ENCODE results near the gene CD7.

Gene CD7

DNA sequence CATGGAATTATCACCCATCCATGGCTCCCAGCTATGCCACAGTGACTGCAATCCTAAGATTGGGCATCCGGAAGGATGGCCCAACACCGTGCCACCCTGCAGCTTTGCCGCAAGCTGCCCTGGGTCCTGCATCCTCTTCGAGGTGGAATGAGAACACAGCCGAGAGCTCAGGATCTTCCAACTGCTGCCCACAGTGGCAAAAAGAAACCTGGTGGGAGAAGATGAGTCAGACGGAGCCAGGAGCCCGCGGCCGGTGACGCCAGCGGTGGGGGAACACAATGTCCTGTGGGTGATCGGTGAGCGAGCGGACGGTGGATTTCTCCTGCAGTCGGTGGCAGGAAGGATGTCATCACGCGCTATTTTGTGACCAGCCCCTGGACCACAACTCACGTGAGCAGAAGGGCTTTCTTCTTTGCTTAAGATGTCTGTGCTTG is 20.1 kb downstream of the CD7 start:
- Histone ChIP-seq H2BK15ac (ENCODE audit: low read length) (peak overlapping the region; percentile 32), H2BK12ac (ENCODE audit: low read length) (peak overlapping the region; percentile 87), H3K23ac (ENCODE audit: low read depth, low read length, poor library complexity) (no peak overlapping the region), H3K79me1 (ENCODE audit: low read depth, low read length) (no peaks in the 10 kb centered on the region), H2AFZ (ENCODE audit: low read length) (no peak overlapping the region), H3K27ac (replicated peaks; ENCODE audit: low read length) (no peak overlapping the region), H2BK120ac (ENCODE audit: low read depth, low read length) (no peak overlapping the region), H2AK5ac (ENCODE audit: low read depth, low read length) (peak overlapping the region; percentile 22), H3K14ac (ENCODE audit: low read length) (peak overlapping the region; percentile 75), H3K4me2 (ENCODE audit: insufficient read depth, low read length, poor library complexity, severe bottlenecking) (no peak overlapping the region), H4K91ac (ENCODE audit: low read depth, low read length, poor library complexity) (no peak overlapping the region), H3K36me3 (replicated peaks in 1 of 2; ENCODE audit: control insufficient read depth in 2 of 2, insufficient read depth in 2 of 2, low read length in 2 of 2) (no peaks in the 10 kb centered on the region), H3K4ac (ENCODE audit: low read length) (no peak overlapping the region), H3K4me3 (ENCODE audit: low read length in 2 of 2) (no peak overlapping the region), H3K18ac (ENCODE audit: low read length) (peak overlapping the region; percentile 1), H3K9me3 (replicated peaks in 1 of 2; ENCODE audit: control insufficient read depth in 2 of 2, insufficient read depth in 1 of 2, low read depth in 1 of 2, low read length in 2 of 2) (no peaks in the 10 kb centered on the region), H3K4me1 (ENCODE audit: control insufficient read depth in 2 of 2, insufficient read depth in 1 of 2, low read depth in 1 of 2, low read length in 2 of 2) (peaks cover 5 to 6% of the 10 kb centered on the region in 2 donors), H3K9ac (ENCODE audit: low read depth, low read length, poor library complexity) (no peak overlapping the region), H3K27me3 (ENCODE audit: control insufficient read depth in 3 of 3, insufficient read depth in 3 of 3, low read depth in 1 of 3, low read length in 3 of 3) (peaks cover 0 to 4% (median 2%) of the 10 kb centered on the region in 3 experiments), H4K8ac (ENCODE audit: low read depth, low read length) (no peak overlapping the region), H2BK5ac (ENCODE audit: low read length) (no peak overlapping the region)
- WGBS, 2 donors (ENCODE audit: extremely low coverage in 2 of 2, insufficient read length in 2 of 2, insufficient replicate concordance in 1 of 2), result no CpG with 5 or more reads among the region's 19 CpGs
- DNase-seq (ENCODE audit: low spot score), result no peak

- H4K8ac ChIP-seq (ENCODE audit: low read depth, low read length), result no peak overlapping the region
- H3K23ac ChIP-seq (ENCODE audit: low read depth, low read length, poor library complexity), result no peak overlapping the region
- H3K36me3 ChIP-seq (replicated peaks in 1 of 2; ENCODE audit: control insufficient read depth in 2 of 2, insufficient read depth in 2 of 2, low read length in 2 of 2), result no peaks in the 10 kb centered on the region
- H2BK120ac ChIP-seq (ENCODE audit: low read depth, low read length), result no peak overlapping the region
- H3K79me1 ChIP-seq (ENCODE audit: low read depth, low read length), result no peaks in the 10 kb centered on the region
- H4K91ac ChIP-seq (ENCODE audit: low read depth, low read length, poor library complexity), result no peak overlapping the region
- H2BK15ac ChIP-seq (ENCODE audit: low read length), result no peak overlapping the region
- H3K4me3 ChIP-seq (ENCODE audit: low read length in 2 of 2), result no peak overlapping the region
- H3K4ac ChIP-seq (ENCODE audit: low read length), result no peak overlapping the region
- no peak overlapping the region for H3K9ac ChIP-seq (ENCODE audit: low read depth, low read length, poor library complexity)
- no peak overlapping the region for H2AK5ac ChIP-seq (ENCODE audit: low read depth, low read length)
- H3K9me3 ChIP-seq (replicated peaks in 1 of 2; ENCODE audit: control insufficient read depth in 2 of 2, insufficient read depth in 1 of 2, low read depth in 1 of 2, low read length in 2 of 2), result no peaks in the 10 kb centered on the region
- peak overlapping the region; percentile 1 for H3K18ac ChIP-seq (ENCODE audit: low read length)
- DNase-seq (ENCODE audit: low spot score), result no peak
- no peak overlapping the region for H2BK5ac ChIP-seq (ENCODE audit: low read length)
- H2AFZ ChIP-seq (ENCODE audit: low read length), result no peak overlapping the region
- H3K27me3 ChIP-seq (ENCODE audit: control insufficient read depth in 3 of 3, insufficient read depth in 3 of 3, low read depth in 1 of 3, low read length in 3 of 3), result peaks cover 0 to 3% (median 2%) of the 10 kb centered on the region in 3 experiments
- H3K14ac ChIP-seq (ENCODE audit: low read length), result no peak overlapping the region
- no peak overlapping the region for H2BK12ac ChIP-seq (ENCODE audit: low read length)
- no peak overlapping the region for H3K27ac ChIP-seq (replicated peaks; ENCODE audit: low read length)
- no peak overlapping the region for H3K4me2 ChIP-seq (ENCODE audit: insufficient read depth, low read length, poor library complexity, severe bottlenecking)
- no CpG with 5 or more reads among the region's 7 CpGs for WGBS, 2 donors (ENCODE audit: extremely low coverage in 2 of 2, insufficient read length in 2 of 2, insufficient replicate concordance in 1 of 2)
- peaks cover 5 to 10% of the 10 kb centered on the region in 2 donors for H3K4me1 ChIP-seq (ENCODE audit: control insufficient read depth in 2 of 2, insufficient read depth in 1 of 2, low read depth in 1 of 2, low read length in 2 of 2)
Measured at GRCh38 chr17:82296511-82297279, 20.7 kb downstream of the CD7 start.

DNA sequence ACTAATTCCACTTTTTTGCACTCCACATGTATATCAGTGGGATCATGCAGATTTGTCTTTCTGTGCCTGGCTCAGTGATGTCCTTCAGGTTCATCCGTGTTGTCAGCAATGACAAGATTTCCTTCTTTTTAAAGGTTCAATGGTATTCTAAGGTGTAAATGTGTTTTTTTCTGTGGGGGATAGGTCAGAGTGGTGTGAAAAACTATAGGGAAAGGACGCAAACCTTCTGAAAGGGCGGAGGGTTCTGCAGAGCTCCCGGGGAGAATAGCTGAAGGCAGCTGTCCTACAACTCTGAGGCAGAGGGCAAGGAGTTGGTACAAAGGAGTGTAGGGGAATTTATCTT is 22.0 kb downstream of the CD7 start:
- WGBS, 2 donors (ENCODE audit: extremely low coverage in 2 of 2, insufficient read length in 2 of 2, insufficient replicate concordance in 1 of 2), result no CpG with 5 or more reads among the region's 4 CpGs
- H3K23ac ChIP-seq (ENCODE audit: low read depth, low read length, poor library complexity), result no peak overlapping the region
- H2AFZ ChIP-seq (ENCODE audit: low read length), result no peak overlapping the region
- no peak overlapping the region for H3K4me2 ChIP-seq (ENCODE audit: insufficient read depth, low read length, poor library complexity, severe bottlenecking)
- no peak overlapping the region for H3K14ac ChIP-seq (ENCODE audit: low read length)
- H3K4ac ChIP-seq (ENCODE audit: low read length), result no peak overlapping the region
- no peak overlapping the region for H4K91ac ChIP-seq (ENCODE audit: low read depth, low read length, poor library complexity)
- H3K18ac ChIP-seq (ENCODE audit: low read length), result no peak overlapping the region
- H3K9me3 ChIP-seq (replicated peaks in 1 of 2; ENCODE audit: control insufficient read depth in 2 of 2, insufficient read depth in 1 of 2, low read depth in 1 of 2, low read length in 2 of 2), result no peaks in the 10 kb centered on the region
- H2BK15ac ChIP-seq (ENCODE audit: low read length), result no peak overlapping the region
- H3K36me3 ChIP-seq (replicated peaks in 1 of 2; ENCODE audit: control insufficient read depth in 2 of 2, insufficient read depth in 2 of 2, low read length in 2 of 2), result no peaks in the 10 kb centered on the region
- no peak overlapping the region for H2BK5ac ChIP-seq (ENCODE audit: low read length)
- H3K27ac ChIP-seq (replicated peaks; ENCODE audit: low read length), result no peak overlapping the region
- DNase-seq (ENCODE audit: low spot score), result no peak
- H2BK12ac ChIP-seq (ENCODE audit: low read length), result no peak overlapping the region
- no peaks in the 10 kb centered on the region for H3K79me1 ChIP-seq (ENCODE audit: low read depth, low read length)
- H4K8ac ChIP-seq (ENCODE audit: low read depth, low read length), result no peak overlapping the region
- no peak overlapping the region for H2AK5ac ChIP-seq (ENCODE audit: low read depth, low read length)
- H3K4me3 ChIP-seq (ENCODE audit: low read length in 2 of 2), result no peak overlapping the region
- H3K9ac ChIP-seq (ENCODE audit: low read depth, low read length, poor library complexity), result no peak overlapping the region
- H3K27me3 ChIP-seq (ENCODE audit: control insufficient read depth in 3 of 3, insufficient read depth in 3 of 3, low read depth in 1 of 3, low read length in 3 of 3), result peaks cover 0 to 3% (median 2%) of the 10 kb centered on the region in 3 experiments
- peaks cover 5 to 10% of the 10 kb centered on the region in 2 donors for H3K4me1 ChIP-seq (ENCODE audit: control insufficient read depth in 2 of 2, insufficient read depth in 1 of 2, low read depth in 1 of 2, low read length in 2 of 2)
- H2BK120ac ChIP-seq (ENCODE audit: low read depth, low read length), result no peak overlapping the region

DNA sequence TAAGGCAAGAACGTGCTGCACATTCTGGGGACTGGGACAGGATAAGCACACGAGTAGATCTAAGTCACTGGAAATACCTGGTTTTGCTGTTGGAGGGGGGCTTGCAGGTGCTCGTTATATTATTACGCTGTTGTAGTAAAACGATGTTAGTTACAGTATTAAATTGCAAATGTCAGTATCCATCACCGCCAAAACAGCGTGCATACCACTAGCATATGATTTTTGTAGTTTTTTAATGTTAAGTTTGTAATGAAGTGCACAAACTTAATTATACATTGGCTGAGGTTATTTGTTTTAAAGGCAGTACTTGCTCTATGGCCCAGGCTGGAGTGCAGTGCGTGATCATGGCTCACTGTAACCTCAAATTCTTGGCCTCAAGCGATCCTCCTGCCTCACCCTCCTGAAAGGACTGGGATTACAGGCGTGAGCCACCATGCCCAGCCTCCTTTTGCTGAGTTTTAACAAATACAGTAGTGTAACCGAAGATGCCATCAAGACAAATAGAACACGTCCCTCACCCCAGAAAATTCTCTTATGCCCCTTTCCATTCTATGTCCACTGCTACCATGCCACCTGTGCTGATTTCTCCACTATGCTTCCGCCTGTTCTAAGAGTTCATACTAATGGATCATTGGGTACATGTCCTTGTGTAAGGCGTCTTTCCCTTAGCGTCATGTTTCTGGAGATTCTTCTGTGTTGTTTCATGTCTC is 23.2 kb downstream of the CD7 start:
- no peak overlapping the region for H2BK5ac ChIP-seq (ENCODE audit: low read length)
- no peaks in the 10 kb centered on the region for H3K36me3 ChIP-seq (replicated peaks in 1 of 2; ENCODE audit: control insufficient read depth in 2 of 2, insufficient read depth in 2 of 2, low read length in 2 of 2)
- H2BK15ac ChIP-seq (ENCODE audit: low read length), result no peak overlapping the region
- H3K14ac ChIP-seq (ENCODE audit: low read length), result no peak overlapping the region
- no peak overlapping the region for H4K91ac ChIP-seq (ENCODE audit: low read depth, low read length, poor library complexity)
- no peak overlapping the region for H2BK12ac ChIP-seq (ENCODE audit: low read length)
- peaks cover 0 to 3% (median 2%) of the 10 kb centered on the region in 3 experiments for H3K27me3 ChIP-seq (ENCODE audit: control insufficient read depth in 3 of 3, insufficient read depth in 3 of 3, low read depth in 1 of 3, low read length in 3 of 3)
- no peak overlapping the region for H3K9ac ChIP-seq (ENCODE audit: low read depth, low read length, poor library complexity)
- no peaks in the 10 kb centered on the region for H3K9me3 ChIP-seq (replicated peaks in 1 of 2; ENCODE audit: control insufficient read depth in 2 of 2, insufficient read depth in 1 of 2, low read depth in 1 of 2, low read length in 2 of 2)
- peak overlapping the region; percentile 69 for H3K27ac ChIP-seq (replicated peaks; ENCODE audit: low read length)
- no peak overlapping the region for H3K4ac ChIP-seq (ENCODE audit: low read length)
- no peak overlapping the region for H3K4me3 ChIP-seq (ENCODE audit: low read length in 2 of 2)
- H3K18ac ChIP-seq (ENCODE audit: low read length), result no peak overlapping the region
- H3K79me1 ChIP-seq (ENCODE audit: low read depth, low read length), result no peaks in the 10 kb centered on the region
- no peak overlapping the region for H4K8ac ChIP-seq (ENCODE audit: low read depth, low read length)
- H2BK120ac ChIP-seq (ENCODE audit: low read depth, low read length), result no peak overlapping the region
- no peak overlapping the region for H2AFZ ChIP-seq (ENCODE audit: low read length)
- H3K4me2 ChIP-seq (ENCODE audit: insufficient read depth, low read length, poor library complexity, severe bottlenecking), result no peak overlapping the region
- DNase-seq (ENCODE audit: low spot score), result no peak
- no CpG with 5 or more reads among the region's 15 CpGs for WGBS, 2 donors (ENCODE audit: extremely low coverage in 2 of 2, insufficient read length in 2 of 2, insufficient replicate concordance in 1 of 2)
- H3K23ac ChIP-seq (ENCODE audit: low read depth, low read length, poor library complexity), result no peak overlapping the region
- H2AK5ac ChIP-seq (ENCODE audit: low read depth, low read length), result no peak overlapping the region
- peaks cover 4 to 12% of the 10 kb centered on the region in 2 donors for H3K4me1 ChIP-seq (ENCODE audit: control insufficient read depth in 2 of 2, insufficient read depth in 1 of 2, low read depth in 1 of 2, low read length in 2 of 2)

Measured in neuronal stem cell (in vitro differentiated cells).